Transverse colon (tissue), 4 donors: ENCODE measurements around the gene C19orf44. TPM values are rescaled to one million over a fixed set of nuclear protein-coding genes. Genes with fewer than 3 reads are reported as not detected.

Experiments used
- DNase-seq: peaks from one replicate; pipeline ENCODE4 v3.0.0-alpha.2; 2019
- H3K27ac ChIP-seq, 4 donors: fragments of 200-600 bp; sonication (generic); 2 replicates each; pipeline ENCODE4 v1.5.1; 2016 to 2018; ENCODE audit warnings: inconsistent platforms in 4 of 4
- H3K27me3 ChIP-seq: fragments of 200-600 bp; sonication (generic); 2 replicates; pipeline ENCODE4 v1.5.1; 2017; ENCODE audit warnings: inconsistent platforms
- H3K36me3 ChIP-seq, 4 donors: fragments of 200-600 bp; sonication (generic); 2 replicates each; pipeline ENCODE4 v1.5.1; 2017 to 2019; ENCODE audit warnings: inconsistent platforms in 4 of 4
- H3K4me1 ChIP-seq, 4 donors: fragments of 200-600 bp; sonication (generic); 2 replicates each; pipeline ENCODE4 v1.5.1; 2017 to 2020; ENCODE audit warnings: inconsistent platforms in 4 of 4
- H3K4me3 ChIP-seq, 4 donors: fragments of 200-600 bp; sonication (generic); 1 replicate in 1 of 4; 2 replicates in 3 of 4; pipeline versions ENCODE4 v1.5.1 to v1.6.1; 2017 to 2019; ENCODE audit warnings: inconsistent platforms in 4 of 4
- H3K9me3 ChIP-seq, 2 donors: fragments of 200-600 bp; sonication (generic); 2 replicates each; pipeline ENCODE4 v1.5.1; 2017 to 2019; ENCODE audit warnings: inconsistent platforms in 2 of 2
- EP300 ChIP-seq: sonication (generic); formaldehyde crosslinking; IDR thresholded peaks from one replicate; pipeline ENCODE4 v1.6.1; 2017; ENCODE audit warnings: antibody characterized with exemption, low read depth
- POLR2A ChIP-seq: fragments of 450-650 bp; IDR thresholded peaks from one replicate; pipeline ENCODE4 v1.6.1; 2016; ENCODE audit warnings: antibody characterized with exemption, mild to moderate bottlenecking, moderate library complexity
- POLR2AphosphoS5 ChIP-seq, 3 donors: sonication (generic); formaldehyde crosslinking; IDR thresholded peaks; one replicate each; pipeline ENCODE4 v1.6.1; 2016; ENCODE audit warnings: antibody characterized with exemption in 3 of 3
- WGBS, 2 donors: methylation state at CpG; one replicate each; pipeline ENCODE4 v1.1.5; 2018; ENCODE audit warnings: low coverage in 1 of 2; 5-methylcytosine and 5-hydroxymethylcytosine counted together
- in situ Hi-C, 4 donors: fragments of 200-750 bp; cut with MboI; loops; one replicate each; pipeline versions ENCODE4 v1.15.0 to v1.15.1; 2017; ENCODE audit warnings: low sequenced_read_pairs in 3 of 4, low pct_ligation_motif_present in 1 of 4, low pct_unique_long_range_greater_than_20kb in 1 of 4
- intact Hi-C: fragments of 100-400 bp; cut with DNase I; formaldehyde crosslinking; loops from one replicate; pipeline ENCODE4 v1.15.1; 2023; ENCODE audit warnings: low total_unique reads
- total RNA-seq, 4 donors: library from RNA; depleted of rRNA; stranded (reverse); fragments of >200 nt; gene quantifications; one replicate each; pipeline ENCODE4 v1.1.0, GENCODE V29; 2016
- TF ChIP-seq, protein P1 (sequence below), 5 experiments: fragments of 200-600 bp in 3 of 5; fragments of 450-650 bp in 2 of 5; sonication (generic) in 3 of 5; IDR thresholded peaks; 1 replicate in 2 of 5; 2 replicates in 3 of 5; pipeline ENCODE4 v1.5.1; 2016 to 2017; ENCODE audit warnings: antibody characterized with exemption in 5 of 5, inconsistent platforms in 3 of 5, mild to moderate bottlenecking in 2 of 5, moderate library complexity in 1 of 5

The C19orf44 gene
- total RNA-seq, 4 donors from 2014 or later = 0.20 to 6.7 (median 1.6) TPM

- H3K4me1 ChIP-seq = no peaks in the 10 kb centered on the region
- peaks cover 0 to 84% (median 45%) of the 10 kb centered on the region in 4 donors for H3K36me3 ChIP-seq
- no peak overlapping the region for H3K27ac ChIP-seq
- no peaks in the 10 kb centered on the region for H3K9me3 ChIP-seq
- H3K27me3 ChIP-seq = no peaks in the 10 kb centered on the region
- H3K4me3 ChIP-seq = no peak overlapping the region
- no peak for TF ChIP-seq POLR2A
- no peak for TF ChIP-seq POLR2AphosphoS5 (IDR thresholded peaks at IDR 0.05)
- TF ChIP-seq EP300 = no peak
- TF ChIP-seq, protein P1, sequence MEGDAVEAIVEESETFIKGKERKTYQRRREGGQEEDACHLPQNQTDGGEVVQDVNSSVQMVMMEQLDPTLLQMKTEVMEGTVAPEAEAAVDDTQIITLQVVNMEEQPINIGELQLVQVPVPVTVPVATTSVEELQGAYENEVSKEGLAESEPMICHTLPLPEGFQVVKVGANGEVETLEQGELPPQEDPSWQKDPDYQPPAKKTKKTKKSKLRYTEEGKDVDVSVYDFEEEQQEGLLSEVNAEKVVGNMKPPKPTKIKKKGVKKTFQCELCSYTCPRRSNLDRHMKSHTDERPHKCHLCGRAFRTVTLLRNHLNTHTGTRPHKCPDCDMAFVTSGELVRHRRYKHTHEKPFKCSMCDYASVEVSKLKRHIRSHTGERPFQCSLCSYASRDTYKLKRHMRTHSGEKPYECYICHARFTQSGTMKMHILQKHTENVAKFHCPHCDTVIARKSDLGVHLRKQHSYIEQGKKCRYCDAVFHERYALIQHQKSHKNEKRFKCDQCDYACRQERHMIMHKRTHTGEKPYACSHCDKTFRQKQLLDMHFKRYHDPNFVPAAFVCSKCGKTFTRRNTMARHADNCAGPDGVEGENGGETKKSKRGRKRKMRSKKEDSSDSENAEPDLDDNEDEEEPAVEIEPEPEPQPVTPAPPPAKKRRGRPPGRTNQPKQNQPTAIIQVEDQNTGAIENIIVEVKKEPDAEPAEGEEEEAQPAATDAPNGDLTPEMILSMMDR (IDR thresholded peaks at IDR 0.05) = no peak
- DNase-seq = no peak
- WGBS, 2 donors = 93% methylated on average over 43 of the region's 43 CpGs; no CpG with 5 or more reads in 1 of the 2 donors
- in situ Hi-C loops (no loop called here), intact Hi-C loops (no loop called here)
Measured at GRCh38 chr19:16530540-16531379, 34.6 kb downstream of the C19orf44 start.

DNA sequence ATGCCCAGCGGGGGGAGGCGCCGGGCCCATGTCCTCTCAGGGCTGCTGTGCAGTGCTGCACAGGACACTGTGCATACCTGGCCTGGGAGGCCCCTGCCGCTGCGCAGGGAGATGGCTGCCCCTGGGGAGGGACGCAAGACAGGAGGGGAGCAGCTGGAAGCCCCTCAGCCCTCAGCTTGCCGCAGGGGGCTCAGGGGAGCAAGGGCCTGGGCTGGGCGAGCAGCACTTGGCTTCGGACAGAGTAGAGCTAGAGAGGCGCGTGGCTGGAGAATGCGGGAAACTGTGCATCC lies 35.1 kb downstream of the C19orf44 start:
- Histone ChIP-seq H3K27me3 (no peaks in the 10 kb centered on the region), H3K36me3 (peaks cover 0 to 80% (median 42%) of the 10 kb centered on the region in 4 donors), H3K4me3 (no peak overlapping the region), H3K9me3 (no peaks in the 10 kb centered on the region), H3K27ac (no peak overlapping the region), H3K4me1 (no peaks in the 10 kb centered on the region)
- no peak for DNase-seq
- in situ Hi-C loops (no loop called here), intact Hi-C loops (no loop called here)
- 91 to 100% methylated on average over 1 to 12 of the region's 12 CpGs for WGBS, 2 donors
- TF ChIP-seq EP300 (no peak), POLR2AphosphoS5 (IDR thresholded peaks at IDR 0.05) (no peak)

- Histone ChIP-seq H3K4me1 (no peaks in the 10 kb centered on the region), H3K9me3 (no peaks in the 10 kb centered on the region), H3K27ac (no peak overlapping the region), H3K27me3 (no peaks in the 10 kb centered on the region), H3K36me3 (peaks cover 0 to 68% (median 36%) of the 10 kb centered on the region in 4 donors), H3K4me3 (no peak overlapping the region)
- intact Hi-C loops (no loop called here), in situ Hi-C loops (no loop called here)
- 91% methylated on average over 41 of the region's 47 CpGs; no CpG with 5 or more reads in 1 of the 2 donors for WGBS, 2 donors
- DNase-seq = no peak
- no peak for TF ChIP-seq POLR2A
- TF ChIP-seq EP300 = no peak
- TF ChIP-seq, protein P1 (IDR thresholded peaks at IDR 0.05) = no peak
- no peak for TF ChIP-seq POLR2AphosphoS5 (IDR thresholded peaks at IDR 0.05)
Measured at GRCh38 chr19:16532440-16533234, 36.4 kb downstream of the C19orf44 start.

GRCh38 chr19:16535381-16535780 lies 39.2 kb downstream of the C19orf44 start:
- intact Hi-C loops (no loop called here), in situ Hi-C loops (no loop called here)
- TF ChIP-seq, protein P1 (IDR thresholded peaks at IDR 0.05) = no peak
- TF ChIP-seq POLR2AphosphoS5 (IDR thresholded peaks at IDR 0.05) = no peak
- no peak for TF ChIP-seq POLR2A
- no peak for TF ChIP-seq EP300

More at GRCh38 chr19:16535381-16535780, 39.2 kb downstream of the C19orf44 start:
- DNase-seq = no peak
- H3K36me3 ChIP-seq = peaks cover 0 to 52% (median 25%) of the 10 kb centered on the region in 4 donors
- H3K27me3 ChIP-seq = no peaks in the 10 kb centered on the region
- WGBS, 2 donors = 94% methylated on average over 16 of the region's 18 CpGs; no CpG with 5 or more reads in 1 of the 2 donors
- no peak overlapping the region for H3K4me3 ChIP-seq
- no peaks in the 10 kb centered on the region for H3K9me3 ChIP-seq
- no peak overlapping the region for H3K27ac ChIP-seq
- H3K4me1 ChIP-seq = peaks cover 0 to 11% (median 7%) of the 10 kb centered on the region in 4 donors
